Loucy (cell line): ENCODE measurements around the gene ACADVL.

Source experiments
- EZH2phosphoT487 ChIP-seq: fragments of 200-600 bp; IDR thresholded peaks from 2 replicates; pipeline ENCODE4 v1.6.1; 2018; ENCODE audit warnings: antibody characterized with exemption, mild to moderate bottlenecking, moderate library complexity, borderline replicate concordance
- TF ChIP-seq, protein P1 (sequence below): fragments of 200-600 bp; sonication (generic); conservative IDR thresholded peaks from 2 replicates; pipeline ENCODE4 v1.5.1; 2014; ENCODE audit warnings: mild to moderate bottlenecking, antibody characterized with exemption, low read length

DNA sequence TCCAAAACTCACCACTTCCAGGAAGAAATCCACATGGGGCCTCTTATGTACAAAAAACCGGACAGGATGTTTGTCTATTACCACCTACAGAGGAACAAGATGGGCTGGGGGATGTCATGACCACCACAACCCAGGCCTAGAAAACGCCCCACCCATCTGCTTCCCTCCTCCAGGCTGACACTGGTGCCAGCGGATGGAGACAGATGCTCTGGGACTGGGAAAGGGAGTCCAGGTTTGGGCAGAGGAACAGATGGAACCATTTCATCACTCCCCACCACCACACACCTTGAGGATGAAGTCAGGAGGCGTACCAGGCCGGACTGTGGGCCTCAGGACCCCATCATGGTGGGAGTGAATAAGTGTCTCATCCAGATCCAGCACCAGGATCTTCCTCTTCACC is 27.0 kb downstream of the ACADVL start:
- TF ChIP-seq, protein P1, sequence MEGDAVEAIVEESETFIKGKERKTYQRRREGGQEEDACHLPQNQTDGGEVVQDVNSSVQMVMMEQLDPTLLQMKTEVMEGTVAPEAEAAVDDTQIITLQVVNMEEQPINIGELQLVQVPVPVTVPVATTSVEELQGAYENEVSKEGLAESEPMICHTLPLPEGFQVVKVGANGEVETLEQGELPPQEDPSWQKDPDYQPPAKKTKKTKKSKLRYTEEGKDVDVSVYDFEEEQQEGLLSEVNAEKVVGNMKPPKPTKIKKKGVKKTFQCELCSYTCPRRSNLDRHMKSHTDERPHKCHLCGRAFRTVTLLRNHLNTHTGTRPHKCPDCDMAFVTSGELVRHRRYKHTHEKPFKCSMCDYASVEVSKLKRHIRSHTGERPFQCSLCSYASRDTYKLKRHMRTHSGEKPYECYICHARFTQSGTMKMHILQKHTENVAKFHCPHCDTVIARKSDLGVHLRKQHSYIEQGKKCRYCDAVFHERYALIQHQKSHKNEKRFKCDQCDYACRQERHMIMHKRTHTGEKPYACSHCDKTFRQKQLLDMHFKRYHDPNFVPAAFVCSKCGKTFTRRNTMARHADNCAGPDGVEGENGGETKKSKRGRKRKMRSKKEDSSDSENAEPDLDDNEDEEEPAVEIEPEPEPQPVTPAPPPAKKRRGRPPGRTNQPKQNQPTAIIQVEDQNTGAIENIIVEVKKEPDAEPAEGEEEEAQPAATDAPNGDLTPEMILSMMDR: no peak
- TF ChIP-seq EZH2phosphoT487: no peak
